Measurements from ENCODE around the gene HDAC11.
"Not testable (repeated sequence)": the region's sequence is repeated elsewhere in the genome, so short reads cannot be mapped to it uniquely, and the experiment has no call there.

The HDAC11 gene

GRCh38 chr3:13492976-13493866 is 13.1 kb downstream of the HDAC11 start:
- DNase-seq (ENCODE audit: low read depth in 2 of 2, low spot score in 1 of 2) = no peak

- no peak for DNase-seq (ENCODE audit: low read depth in 2 of 2, low spot score in 1 of 2)
These were observed 13.8 kb downstream of the HDAC11 start for GRCh38 chr3:13493867-13494441.

GRCh38 chr3:13494463-13495350 is 14.6 kb downstream of the HDAC11 start:
- DNase-seq (ENCODE audit: low read depth in 2 of 2, low spot score in 1 of 2) = no peak

GRCh38 chr3:13495351-13495813 is 15.3 kb downstream of the HDAC11 start:
- no peak for DNase-seq (ENCODE audit: low read depth in 2 of 2, low spot score in 1 of 2)

GRCh38 chr3:13495921-13496723 is 16.0 kb downstream of the HDAC11 start:
- DNase-seq (ENCODE audit: low read depth in 2 of 2, low spot score in 1 of 2) = peak; percentile 29 to 48

- DNase-seq (ENCODE audit: low read depth in 2 of 2, low spot score in 1 of 2) = no peak
These were observed 16.8 kb downstream of the HDAC11 start for GRCh38 chr3:13496879-13497278.

GRCh38 chr3:13497386-13497785 is 17.3 kb downstream of the HDAC11 start:
- DNase-seq (ENCODE audit: low read depth in 2 of 2, low spot score in 1 of 2) = no peak

GRCh38 chr3:13498354-13499060 is 18.4 kb downstream of the HDAC11 start:
- no peak for DNase-seq (ENCODE audit: low read depth in 2 of 2, low spot score in 1 of 2)

GRCh38 chr3:13499246-13499645 is 19.1 kb downstream of the HDAC11 start:
- DNase-seq (ENCODE audit: low read depth in 2 of 2, low spot score in 1 of 2) = not testable (repeated sequence)

GRCh38 chr3:13500133-13500885 is 20.2 kb downstream of the HDAC11 start:
- no peak for DNase-seq (ENCODE audit: low read depth in 2 of 2, low spot score in 1 of 2)

GRCh38 chr3:13501056-13501455 is 20.9 kb downstream of the HDAC11 start:
- no peak for DNase-seq (ENCODE audit: low read depth in 2 of 2, low spot score in 1 of 2)

GRCh38 chr3:13501521-13501920 is 21.4 kb downstream of the HDAC11 start:
- DNase-seq (ENCODE audit: low read depth in 2 of 2, low spot score in 1 of 2) = no peak

GRCh38 chr3:13501958-13502790 is 22.1 kb downstream of the HDAC11 start:
- DNase-seq (ENCODE audit: low read depth in 2 of 2, low spot score in 1 of 2) = no peak

- DNase-seq (ENCODE audit: low read depth in 2 of 2, low spot score in 1 of 2) = no peak
These were observed 22.6 kb downstream of the HDAC11 start for GRCh38 chr3:13502791-13503060.

GRCh38 chr3:13504161-13504831 is 24.2 kb downstream of the HDAC11 start:
- no peak for DNase-seq (ENCODE audit: low read depth in 2 of 2, low spot score in 1 of 2)

GRCh38 chr3:13505147-13506130 is 25.3 kb downstream of the HDAC11 start:
- no peak for DNase-seq (ENCODE audit: low read depth in 2 of 2, low spot score in 1 of 2)

- DNase-seq (ENCODE audit: low read depth in 2 of 2, low spot score in 1 of 2) = no peak
These were observed 26.1 kb downstream of the HDAC11 start for GRCh38 chr3:13506239-13506638.

Data from stimulated activated CD8-positive, alpha-beta memory T cell treated with anti-CD3 and anti-CD28 coated beads, Interleukin-4, amount 100 ng/mL, for 1 hour (primary cell).